ENCODE measurements around the gene R3HDM2.

The R3HDM2 gene

GRCh38 chr12:57467212-57467874, 36.5 kb upstream of the R3HDM2 start:
- DNase-seq (ENCODE audit: low read depth, low spot score), result no peak

DNA sequence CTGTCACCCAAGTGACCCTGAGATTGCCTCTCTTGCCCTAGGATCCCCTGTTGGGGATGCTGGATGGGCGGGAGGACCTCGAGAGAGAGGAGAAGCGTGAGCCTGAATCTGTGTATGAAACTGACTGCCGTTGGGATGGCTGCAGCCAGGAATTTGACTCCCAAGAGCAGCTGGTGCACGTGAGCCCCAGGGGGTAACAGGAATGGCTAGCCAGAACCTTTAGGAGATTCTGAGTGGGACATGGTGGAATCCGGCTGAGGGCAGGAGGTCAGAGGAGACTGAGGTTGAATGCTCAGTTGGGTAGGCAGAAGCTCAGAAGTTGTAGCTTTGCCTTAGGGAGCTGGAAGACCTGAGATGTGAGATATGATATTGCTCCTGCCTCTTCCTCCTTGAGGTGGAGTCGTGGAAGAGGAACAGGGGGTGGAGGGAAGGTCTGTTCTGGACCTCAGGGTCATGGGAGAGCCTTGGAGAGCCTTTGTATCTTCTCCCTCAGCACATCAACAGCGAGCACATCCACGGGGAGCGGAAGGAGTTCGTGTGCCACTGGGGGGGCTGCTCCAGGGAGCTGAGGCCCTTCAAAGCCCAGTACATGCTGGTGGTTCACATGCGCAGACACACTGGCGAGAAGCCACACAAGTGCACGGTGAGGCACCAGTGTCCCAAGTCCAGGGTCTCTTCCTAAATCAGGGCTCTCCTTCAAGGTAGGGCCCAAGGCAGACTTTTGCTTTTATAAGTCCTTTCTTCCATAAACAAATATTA, 35.1 kb upstream of the R3HDM2 start:
- DNase-seq (ENCODE audit: low read depth, low spot score), result no peak

- DNase-seq (ENCODE audit: low read depth, low spot score), result no peak
Observed at GRCh38 chr12:57465030-57465746, 34.3 kb upstream of the R3HDM2 start.

DNA sequence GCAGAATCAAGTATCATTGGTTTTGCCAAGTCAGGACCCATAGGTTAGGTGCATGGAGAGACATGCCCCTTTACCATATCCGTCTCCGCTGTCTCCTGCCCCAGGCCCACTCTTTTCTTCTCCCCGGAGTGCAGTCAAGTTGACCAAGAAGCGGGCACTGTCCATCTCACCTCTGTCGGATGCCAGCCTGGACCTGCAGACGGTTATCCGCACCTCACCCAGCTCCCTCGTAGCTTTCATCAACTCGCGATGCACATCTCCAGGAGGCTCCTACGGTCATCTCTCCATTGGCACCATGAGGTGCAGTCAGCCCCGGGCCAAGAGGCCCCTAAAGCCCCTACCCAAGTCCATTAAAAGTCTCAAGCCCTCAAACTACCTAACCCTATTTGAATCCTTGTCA, 33.7 kb upstream of the R3HDM2 start:
- no peak for DNase-seq (ENCODE audit: low read depth, low spot score)

DNA sequence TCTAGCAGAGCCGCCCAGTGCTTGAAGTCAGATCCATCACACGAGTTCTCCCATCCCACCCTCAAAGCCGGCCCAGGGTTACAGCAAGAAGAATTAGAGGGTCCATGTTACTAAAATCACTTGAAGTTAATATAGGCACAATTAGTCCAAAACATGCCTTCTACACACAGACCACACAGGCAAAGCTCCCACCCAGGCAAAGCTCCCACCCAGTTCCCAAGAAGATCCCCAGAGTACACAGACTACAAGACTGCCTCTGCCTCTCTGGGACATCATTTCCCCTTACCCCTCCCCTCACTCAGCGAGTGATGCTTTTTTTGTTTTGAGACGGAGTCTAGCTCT, 32.0 kb upstream of the R3HDM2 start:
- no peak for DNase-seq (ENCODE audit: low read depth, low spot score)

DNA sequence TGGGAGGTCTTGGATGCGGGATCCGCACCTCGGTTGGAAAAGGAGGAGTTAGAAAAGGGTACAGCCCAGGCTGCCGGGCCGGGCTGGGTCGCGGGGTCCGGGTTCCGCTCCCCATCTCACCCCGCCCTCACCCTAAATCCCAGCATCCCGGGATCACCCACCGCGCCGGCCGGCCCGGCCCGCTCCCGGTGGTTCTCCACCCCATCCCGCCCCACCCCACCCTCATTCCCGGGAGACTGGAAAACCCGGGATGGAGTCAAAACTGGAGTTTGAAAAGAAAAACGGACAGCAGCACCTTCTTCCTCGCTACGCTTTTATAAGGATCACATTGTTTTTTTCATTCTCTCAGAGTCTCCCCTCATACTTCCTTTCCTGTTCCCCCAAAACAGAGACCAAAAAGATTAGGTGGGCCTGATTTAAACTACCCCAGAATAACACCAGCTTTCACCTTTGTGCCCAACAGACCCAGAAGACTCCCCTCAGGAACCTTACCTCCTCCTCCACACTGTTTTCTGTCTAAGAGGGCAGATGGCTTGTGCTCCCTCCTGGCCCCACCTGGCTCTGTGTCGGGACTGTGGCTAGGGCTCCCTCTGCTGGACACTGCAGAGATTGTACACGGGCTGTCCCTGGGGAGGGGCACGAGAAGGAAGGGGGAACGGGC, 31.5 kb upstream of the R3HDM2 start:
- peak; percentile 95 for DNase-seq (ENCODE audit: low read depth, low spot score)

DNA sequence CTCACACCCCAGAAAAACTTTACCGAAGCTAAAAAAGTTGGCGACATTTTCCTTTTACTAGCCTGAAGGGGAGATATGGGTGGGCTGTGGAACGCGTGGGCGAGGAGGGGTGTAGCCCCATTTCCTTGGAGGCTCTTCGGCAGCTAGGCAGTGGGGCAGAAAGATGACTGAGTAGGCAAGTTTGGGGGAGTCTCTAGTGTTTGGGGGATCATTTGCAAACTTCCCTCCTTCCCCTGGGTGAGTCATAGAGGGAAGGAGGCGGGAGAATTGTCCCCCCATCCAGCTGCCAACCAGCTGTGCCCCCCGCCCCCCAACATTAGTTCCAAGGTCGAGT, 31.0 kb upstream of the R3HDM2 start:
- no peak for DNase-seq (ENCODE audit: low read depth, low spot score)

DNA sequence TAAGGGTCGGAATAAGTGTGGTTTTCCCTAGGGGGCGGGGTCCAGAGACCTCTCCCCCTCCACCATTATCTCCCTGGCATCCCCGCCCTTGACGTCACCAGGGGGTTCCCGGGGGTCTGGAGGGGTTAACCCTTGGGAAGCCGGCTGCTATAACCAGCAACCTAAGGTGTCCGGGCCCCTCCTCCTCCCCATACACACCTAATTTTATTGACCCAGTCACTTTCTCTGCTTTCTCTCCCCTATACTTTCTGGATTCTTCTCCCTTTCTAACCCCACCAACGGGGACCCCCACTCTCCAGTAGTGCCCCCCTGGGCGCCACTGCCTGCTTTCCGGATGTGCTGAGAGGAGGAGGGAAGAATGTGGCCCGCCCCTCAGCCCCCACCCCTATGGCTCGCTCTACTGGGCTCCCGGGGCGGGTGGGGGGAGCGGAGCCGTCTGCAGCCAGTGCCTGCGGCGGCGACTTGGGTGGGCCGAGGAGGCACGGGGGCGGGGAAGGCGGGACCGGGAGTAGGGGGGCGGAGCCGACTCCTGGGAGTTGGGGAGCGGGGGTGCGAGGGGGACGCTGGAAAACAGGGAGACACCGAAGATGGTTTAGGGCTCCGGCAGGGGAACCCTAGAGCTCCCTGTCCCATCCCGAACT, 30.6 kb upstream of the R3HDM2 start:
- DNase-seq (ENCODE audit: low read depth, low spot score), result peak; percentile 73

DNA sequence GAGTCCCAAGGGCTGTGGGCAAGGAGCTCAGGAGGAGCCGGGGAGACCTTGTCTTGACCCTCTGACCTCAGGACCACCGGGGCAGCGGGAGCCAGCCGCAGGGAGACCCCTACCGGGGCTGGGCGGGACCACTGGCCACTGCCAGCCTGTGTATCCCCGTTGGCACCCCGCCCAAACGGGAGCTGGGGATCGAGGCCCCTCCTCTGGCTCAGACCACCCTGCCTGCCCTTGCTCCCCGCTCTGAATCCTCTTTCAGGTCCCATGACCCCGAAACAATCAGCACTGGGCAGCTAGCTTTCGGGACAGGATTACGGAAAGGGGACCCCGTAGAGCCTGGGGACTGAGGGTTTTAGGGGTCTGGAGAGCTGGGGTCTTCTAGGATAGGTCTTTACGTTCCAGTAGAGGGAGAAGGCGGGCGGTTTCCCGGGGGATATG, 30.0 kb upstream of the R3HDM2 start:
- DNase-seq (ENCODE audit: low read depth, low spot score), result peak; percentile 11

DNA sequence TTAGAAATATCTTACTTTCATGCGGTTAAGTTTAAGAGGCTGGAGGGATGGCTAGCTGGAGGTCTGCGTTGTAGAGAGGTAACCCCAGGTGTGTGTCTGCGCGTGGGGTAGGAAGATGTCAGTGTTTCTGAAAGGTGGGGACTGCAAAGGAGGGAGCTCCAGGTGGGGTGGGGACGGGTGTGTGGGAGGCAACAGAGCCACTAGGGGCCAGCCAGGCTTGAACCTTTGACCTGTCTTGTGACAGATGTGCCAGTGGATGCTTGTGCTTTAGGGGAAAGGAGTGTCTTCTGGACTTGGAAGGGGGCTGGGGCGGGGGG, 29.6 kb upstream of the R3HDM2 start:
- DNase-seq (ENCODE audit: low read depth, low spot score), result no peak

DNA sequence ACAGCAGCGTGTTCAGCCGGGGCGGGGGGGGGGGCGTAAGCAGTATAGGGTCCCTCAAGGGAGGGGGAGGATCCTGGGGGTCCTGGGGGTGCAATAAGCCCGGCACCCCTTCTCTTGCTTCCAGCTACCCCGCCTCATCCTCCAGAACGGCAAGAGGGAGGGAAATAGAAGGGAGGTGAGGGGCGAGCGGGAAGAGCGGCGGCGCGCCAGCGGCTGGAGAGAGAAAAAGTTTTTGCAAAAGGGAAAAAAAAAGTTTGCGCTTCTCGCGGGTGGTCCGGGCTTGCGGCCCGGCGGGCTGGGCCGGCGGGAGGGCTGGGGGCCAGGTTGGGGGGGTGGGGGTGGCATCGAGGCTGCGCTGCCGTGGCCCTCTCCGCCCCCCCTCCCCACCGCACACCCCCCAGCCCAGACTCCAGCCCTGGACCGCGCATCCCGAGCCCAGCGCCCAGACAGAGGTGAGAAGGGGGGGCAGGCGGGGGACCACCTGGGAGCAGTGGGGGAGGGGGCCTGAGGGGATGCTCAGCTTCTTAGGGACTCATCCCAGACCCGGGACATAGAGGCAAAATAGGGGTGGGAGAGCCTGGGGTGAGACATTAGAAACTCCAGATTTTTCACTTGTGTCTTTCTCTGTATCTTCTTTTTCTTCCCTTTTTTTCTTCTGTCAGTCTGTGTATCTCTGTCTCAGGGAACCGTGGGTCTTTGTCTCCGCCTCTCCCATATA, 29.1 kb upstream of the R3HDM2 start, which contains the start of gene GLI1:
TSS of gene GLI1 (plus strand) at position 36 of the 718 bp plus-strand sequence. CDS start 3,907 bp downstream, outside the sequence.
- peak; percentile 18 for DNase-seq (ENCODE audit: low read depth, low spot score)

DNA sequence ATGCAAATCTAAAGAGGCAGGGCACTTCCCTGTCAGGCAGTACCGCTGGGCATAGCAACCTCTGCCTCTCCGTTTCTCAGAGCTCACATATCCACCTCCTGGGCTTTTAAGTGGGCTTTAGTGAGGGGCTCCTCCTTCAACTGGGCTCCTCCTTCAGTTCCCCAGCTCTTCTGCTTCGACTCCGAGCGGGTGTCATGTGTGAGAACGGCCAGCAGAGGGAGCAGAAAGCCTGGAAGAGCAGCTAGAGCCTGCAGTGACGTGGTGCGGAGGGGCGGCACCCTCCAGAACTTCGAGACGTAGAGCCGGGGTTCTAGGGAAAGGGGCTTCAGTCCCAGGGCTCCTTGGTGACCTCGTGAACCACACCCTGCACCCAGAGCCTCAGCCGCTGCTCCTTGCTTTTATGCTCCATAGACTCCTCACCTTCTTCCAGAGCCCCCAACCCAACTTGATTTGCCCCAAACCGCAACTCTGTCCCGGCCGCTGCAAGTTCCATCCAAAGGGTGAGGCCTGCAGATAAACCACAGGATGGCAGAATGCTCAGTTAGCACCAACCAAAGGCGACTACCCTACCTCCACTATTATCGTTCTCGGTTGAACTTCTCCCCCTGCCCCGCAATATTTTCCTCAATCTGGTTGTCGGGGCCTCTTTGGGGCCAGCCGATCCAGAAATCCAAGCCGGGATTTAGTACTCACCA, 28.4 kb upstream of the R3HDM2 start:
- peak; percentile 98 for DNase-seq (ENCODE audit: low read depth, low spot score)

DNA sequence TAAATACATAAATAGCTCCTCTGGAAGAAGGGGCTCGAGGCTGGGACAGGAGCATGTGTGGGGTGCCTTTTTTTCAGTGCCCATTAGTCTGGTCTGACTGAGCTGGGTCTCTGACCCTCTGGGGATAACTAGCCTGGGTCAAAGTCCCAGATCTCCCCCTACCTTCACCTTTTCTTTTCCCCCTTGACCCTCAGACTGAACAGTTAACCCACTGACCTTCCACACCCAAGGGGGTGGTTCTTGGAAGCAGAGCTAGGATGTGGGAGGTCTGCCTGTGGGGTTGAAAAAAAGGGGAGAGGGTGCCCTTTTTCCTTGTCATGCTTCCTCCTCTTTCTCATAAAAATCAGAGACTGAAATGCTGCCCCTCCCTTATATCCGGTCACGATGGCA, 27.8 kb upstream of the R3HDM2 start:
- DNase-seq (ENCODE audit: low read depth, low spot score), result no peak

- DNase-seq (ENCODE audit: low read depth, low spot score), result no peak
Observed at GRCh38 chr12:57456737-57457490, 26.1 kb upstream of the R3HDM2 start.

DNA sequence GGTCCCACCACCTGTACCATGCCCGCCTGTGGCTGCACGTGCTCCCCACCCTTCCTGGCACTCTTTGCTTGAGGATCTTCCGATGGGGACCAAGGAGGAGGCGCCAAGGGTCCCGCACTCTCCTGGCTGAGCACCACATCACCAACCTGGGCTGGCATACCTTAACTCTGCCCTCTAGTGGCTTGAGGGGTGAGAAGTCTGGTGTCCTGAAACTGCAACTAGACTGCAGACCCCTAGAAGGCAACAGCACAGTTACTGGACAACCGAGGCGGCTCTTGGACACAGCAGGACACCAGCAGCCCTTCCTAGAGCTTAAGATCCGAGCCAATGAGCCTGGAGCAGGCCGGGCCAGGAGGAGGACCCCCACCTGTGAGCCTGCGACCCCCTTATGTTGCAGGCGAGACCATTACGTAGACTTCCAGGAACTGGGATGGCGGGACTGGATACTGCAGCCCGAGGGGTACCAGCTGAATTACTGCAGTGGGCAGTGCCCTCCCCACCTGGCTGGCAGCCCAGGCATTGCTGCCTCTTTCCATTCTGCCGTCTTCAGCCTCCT, 25.4 kb upstream of the R3HDM2 start:
- DNase-seq (ENCODE audit: low read depth, low spot score), result peak; percentile 63

DNA sequence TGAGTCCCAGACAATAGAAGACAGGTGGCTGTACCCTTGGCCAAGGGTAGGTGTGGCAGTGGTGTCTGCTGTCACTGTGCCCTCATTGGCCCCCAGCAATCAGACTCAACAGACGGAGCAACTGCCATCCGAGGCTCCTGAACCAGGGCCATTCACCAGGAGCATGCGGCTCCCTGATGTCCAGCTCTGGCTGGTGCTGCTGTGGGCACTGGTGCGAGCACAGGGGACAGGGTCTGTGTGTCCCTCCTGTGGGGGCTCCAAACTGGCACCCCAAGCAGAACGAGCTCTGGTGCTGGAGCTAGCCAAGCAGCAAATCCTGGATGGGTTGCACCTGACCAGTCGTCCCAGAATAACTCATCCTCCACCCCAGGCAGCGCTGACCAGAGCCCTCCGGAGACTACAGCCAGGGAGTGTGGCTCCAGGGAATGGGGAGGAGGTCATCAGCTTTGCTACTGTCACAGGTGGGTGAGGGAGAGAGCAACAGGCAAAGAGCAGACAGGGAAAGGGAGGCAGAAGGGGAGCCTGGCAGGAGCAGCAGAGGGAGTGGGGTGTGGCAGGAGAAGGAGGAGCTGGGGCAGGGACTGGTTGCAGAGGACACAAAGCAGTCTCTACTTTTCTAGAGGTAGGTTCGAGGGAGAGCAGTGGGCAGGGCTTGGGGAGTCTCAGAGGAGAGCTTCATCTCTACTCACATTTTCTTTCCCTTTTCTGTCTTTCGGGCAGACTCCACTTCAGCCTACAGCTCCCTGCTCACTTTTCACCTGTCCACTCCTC, 24.7 kb upstream of the R3HDM2 start:
- no peak for DNase-seq (ENCODE audit: low read depth, low spot score)

- peak; percentile 49 for DNase-seq (ENCODE audit: low read depth, low spot score)
Observed at GRCh38 chr12:57454566-57455373, 23.9 kb upstream of the R3HDM2 start, which contains the start of gene INHBE. TSS of gene INHBE (plus strand) at chr12:57455307. CDS start at chr12:57455537, 230 bp downstream.

DNA sequence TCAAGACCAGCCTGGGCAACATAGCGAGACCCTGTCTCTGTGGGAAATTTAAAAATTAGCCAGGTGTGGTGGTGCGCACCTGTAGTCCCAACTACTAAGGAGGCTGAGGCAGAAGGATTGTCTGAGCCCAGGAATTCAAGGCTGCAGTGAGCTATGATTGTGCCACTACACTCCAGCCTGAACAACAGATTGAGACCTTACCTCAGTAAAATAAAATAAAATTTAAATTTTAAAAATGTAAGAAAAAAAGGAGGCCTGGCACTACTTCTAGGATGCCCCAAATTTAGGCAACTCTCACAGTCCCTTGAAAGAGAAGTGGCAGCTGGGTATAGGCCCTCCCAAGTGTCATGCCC, 23.3 kb upstream of the R3HDM2 start:
- DNase-seq (ENCODE audit: low read depth, low spot score), result no peak
